Stimulated activated CD8-positive, alpha-beta memory T cell treated with anti-CD3 and anti-CD28 coated beads, Interleukin-15, amount 100 ng/mL, for 4 hours (primary cell): ENCODE results near the gene UGDH.
"Not testable (repeated sequence)": the region's sequence is repeated elsewhere in the genome, so short reads cannot be mapped to it uniquely, and the experiment has no call there.

ENCODE experiments used
- DNase-seq, 2 donors: peaks; one replicate each; pipeline ENCODE4 v3.0.0-alpha.2; 2020; ENCODE audit warnings: low read depth in 2 of 2

UGDH gene

DNA sequence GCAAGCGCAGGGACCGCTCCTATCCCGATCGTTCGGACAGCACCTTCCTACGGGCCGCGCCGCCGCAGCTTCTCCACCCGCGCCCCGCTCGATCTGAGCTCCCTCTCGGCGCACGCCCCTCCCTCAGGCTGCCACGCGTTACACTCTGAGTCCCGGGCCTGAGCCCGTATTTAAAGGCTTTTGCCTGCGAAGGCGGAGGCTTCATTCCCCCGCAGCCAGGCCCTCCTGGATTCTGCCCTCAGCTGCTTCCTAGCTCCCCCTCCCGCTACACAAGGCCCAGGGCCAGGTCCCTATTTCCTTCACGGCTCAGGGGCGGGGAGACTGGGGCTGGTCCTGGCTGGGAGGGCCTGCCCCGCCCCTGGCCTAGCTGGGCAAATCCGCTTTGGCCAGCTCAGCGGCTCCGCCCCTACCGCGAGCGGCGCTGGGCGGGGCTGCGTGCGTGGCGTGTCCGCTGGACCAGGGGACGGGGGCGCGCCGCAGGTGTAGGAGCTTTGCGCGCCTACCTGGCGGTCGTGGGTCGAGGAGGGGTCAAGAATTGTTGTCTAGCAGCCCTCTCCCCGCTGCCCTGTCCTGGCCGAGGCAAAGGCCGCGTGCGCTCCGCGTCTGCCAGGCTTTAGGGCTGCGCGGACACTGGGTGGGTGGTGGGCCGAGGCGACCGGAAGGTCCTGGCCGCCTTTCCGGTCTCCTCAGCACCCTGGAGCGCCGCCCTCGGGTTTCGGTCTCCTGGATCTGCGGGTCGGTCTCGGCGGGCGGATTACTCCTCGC is at the start of gene UGDH:
Gene UGDH, minus strand, starts transcription at position 144 of the 765 bp plus-strand sequence. CDS start 5,927 bp downstream, outside the sequence.
- peak; percentile 79 to 86 for DNase-seq

- DNase-seq = no peak
Measured at GRCh38 chr4:39574946-39575345, 47.7 kb upstream of the UGDH start.

GRCh38 chr4:39571504-39571903 is 44.3 kb upstream of the UGDH start:
- DNase-seq = no peak

DNA sequence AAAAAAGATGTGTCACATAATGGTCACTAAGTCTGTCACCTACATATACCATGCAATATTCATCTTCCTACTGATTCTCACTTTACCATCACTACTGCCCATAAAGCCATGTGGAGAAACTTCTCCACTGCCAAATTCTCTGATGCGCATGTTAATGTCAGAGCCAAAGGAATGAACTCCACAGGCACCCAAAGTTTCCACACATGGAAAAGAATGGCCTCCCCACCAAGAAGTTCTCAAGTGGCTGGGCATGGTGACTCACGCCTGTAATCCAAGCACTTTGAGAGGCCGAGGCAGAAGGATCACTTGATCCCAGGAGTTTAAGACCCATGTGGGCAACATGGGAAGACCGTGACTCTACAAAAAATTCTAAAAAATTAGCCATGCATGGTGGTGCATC is 43.8 kb upstream of the UGDH start:
- DNase-seq = no peak

GRCh38 chr4:39569209-39569608 is 42.0 kb upstream of the UGDH start:
- DNase-seq = no peak

GRCh38 chr4:39568805-39569204 is 41.6 kb upstream of the UGDH start:
- no peak for DNase-seq

DNA sequence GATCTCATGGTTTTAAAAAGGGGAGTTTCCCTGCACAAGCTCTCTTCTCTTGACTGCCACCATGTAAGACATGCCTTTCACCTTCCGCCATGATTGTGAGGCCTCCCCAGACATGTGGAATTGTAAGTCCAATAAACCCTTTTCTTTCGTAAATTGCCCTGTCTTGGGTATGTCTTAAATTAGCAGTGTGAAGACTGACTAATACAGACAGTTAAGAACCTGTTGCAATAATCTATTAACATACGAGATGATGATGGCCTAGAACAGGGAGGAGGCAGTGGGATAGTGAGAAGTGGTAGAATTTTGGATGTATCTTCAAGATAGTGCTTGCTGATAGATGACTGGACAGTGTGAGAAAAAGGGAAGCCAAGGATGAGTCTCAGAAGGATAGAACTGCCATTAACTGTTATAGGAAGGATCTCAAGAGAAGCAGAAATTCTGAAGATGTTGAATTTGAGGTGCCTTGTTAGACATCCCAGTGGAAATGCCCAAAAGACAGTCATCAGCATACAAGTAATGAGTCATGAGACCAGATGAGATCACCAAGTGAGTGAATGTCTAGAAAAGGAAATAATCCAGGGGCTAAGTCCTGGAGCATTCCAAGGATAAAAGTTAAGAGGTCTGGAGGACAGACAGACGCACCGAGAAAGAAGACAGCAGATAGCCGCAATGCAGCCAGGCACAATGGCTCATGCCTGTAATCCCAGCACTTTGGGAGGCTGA is 38.8 kb upstream of the UGDH start:
- DNase-seq = no peak

- DNase-seq = no peak
Measured at GRCh38 chr4:39563346-39563847, 36.2 kb upstream of the UGDH start.

GRCh38 chr4:39562792-39563191 is 35.6 kb upstream of the UGDH start:
- no peak for DNase-seq

GRCh38 chr4:39559626-39560025 is 32.4 kb upstream of the UGDH start:
- DNase-seq = no peak

GRCh38 chr4:39555472-39555871 is 28.2 kb upstream of the UGDH start:
- no peak for DNase-seq

DNA sequence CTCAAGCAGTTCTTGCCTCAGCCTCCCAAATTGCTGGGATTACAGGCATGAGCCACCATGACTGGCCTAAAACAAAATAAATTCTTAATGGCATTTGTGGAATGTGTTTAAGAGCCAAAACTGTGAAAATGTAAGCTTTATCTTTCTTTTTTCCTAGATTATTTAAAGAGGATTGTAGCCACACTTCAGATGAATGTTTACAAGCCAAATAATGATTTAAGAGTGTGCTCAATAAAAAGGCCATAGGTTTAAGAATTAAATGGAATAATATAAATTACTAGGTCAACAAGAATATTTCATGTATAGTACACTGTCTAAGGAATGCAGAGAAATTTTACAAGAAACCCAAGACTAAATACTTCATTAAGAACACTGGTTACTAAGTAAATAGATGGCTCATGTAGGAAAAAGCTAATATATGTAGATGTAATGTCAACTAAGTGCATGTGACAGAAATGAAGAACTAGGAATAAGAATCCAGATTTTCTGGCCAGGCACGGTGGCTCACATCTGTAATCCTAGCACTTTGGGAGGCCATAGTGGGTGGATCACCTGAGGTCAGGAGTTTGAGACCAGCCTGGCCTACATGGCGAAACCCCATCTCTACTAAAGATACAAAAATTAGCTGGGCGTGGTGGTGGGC is 21.3 kb upstream of the UGDH start:
- no peak for DNase-seq

DNA sequence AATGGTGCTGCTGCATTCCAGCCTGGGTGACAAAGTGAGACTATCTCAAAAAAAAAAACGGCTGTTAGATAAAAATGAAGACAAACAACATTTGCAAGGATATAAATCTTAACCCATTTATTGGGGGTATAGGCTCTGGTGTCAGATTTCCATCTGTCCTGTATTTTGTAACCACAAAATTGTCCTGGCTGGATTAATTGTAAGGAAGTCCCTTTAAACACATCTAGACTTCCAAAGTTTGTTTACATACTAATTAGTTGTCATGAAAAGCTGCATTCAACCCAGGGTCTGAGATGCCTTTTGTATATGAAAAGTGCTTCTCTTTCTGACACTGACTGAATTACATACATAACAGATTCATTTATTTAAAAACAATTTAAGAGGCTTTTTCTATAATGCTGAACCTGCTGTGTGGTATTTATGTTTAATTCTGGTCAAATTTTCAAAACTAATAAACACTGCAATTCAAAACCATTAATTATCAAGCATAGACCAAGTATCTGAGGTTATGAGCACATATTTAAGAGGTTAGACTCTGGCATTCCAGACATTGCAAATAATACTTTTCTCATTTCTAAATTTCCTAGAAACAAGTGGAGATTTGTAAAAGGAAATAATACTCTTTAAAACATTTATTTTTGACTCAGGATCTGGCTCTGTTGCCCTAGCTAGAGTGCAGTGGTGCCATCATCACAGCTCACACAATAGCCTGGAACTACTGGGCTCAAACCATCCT is 17.5 kb upstream of the UGDH start:
- no peak for DNase-seq

- DNase-seq = not testable (repeated sequence)
Measured at GRCh38 chr4:39544080-39544479, 16.8 kb upstream of the UGDH start.

GRCh38 chr4:39543034-39543433 is 15.8 kb upstream of the UGDH start:
- DNase-seq = no peak

DNA sequence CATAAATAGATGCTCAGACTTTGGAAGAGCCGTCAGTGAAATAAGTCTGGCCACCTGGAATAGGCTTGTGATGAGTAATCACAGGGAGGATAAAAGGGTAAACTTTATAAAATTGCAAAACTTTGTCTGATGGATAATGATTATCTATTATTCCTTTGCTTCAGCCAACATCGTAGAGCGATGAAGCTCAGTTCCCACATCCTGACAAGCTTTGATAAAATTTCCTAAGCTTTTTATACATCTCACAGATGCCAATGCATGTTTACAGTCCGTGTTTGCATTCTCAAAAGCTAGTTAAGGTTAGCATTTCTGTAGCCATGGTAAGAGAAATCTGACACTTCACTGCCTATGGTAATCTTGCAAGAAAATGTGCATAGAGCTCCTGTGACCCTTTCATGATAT is 15.4 kb upstream of the UGDH start:
- DNase-seq = no peak

DNA sequence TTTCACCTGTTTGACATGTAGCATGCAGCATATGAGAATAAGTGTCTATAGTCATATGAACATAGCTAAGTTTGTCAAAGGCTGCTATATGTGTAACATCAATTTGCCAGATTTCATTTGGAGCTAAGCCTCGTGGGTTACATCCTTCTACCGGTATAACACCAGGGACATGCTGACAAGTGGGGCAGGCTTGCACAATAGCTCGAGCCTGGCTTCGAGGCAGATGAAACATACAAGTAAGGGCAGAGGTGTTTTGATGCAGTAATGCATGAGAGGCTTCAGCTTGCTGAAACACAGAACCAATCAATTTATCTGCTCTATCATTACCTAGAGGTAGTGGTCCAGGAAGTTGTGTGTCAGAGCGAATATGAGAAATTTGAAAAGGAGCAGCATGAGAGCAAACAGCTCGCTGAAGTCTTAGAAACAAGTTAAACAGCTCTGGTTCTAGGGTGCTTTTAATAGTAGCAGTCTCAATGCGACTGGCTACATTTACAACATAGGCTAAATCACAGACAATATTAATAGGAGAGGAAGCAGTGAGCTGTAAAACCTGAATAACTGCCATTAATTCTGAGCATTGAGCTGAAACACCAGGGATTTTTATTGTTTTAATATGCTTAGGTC is 14.9 kb upstream of the UGDH start:
- DNase-seq = no peak

- no peak for DNase-seq
Measured at GRCh38 chr4:39539089-39539611, 11.9 kb upstream of the UGDH start.

GRCh38 chr4:39533541-39533940 is 6.3 kb upstream of the UGDH start:
- no peak for DNase-seq

GRCh38 chr4:39532237-39532636 is 5.0 kb upstream of the UGDH start:
- not testable (repeated sequence) for DNase-seq

DNA sequence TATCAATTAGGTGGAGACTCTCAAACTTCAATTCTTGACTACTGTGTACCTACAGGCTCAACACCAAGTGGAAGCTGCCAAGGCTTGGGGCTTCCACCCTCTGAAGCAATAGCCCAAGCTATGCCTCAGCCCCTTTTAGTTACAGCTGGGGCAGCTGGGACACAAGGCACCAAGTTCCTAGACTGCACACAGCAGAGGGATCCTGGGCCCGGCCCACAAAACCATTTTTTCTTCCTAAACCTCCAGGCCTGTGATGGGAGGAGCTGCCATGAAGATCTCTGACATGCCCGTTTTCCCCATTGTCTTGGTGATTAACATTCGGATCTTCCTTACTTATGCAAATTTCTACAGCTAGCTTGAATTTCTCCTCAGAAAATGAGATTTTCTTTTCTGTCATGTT is 3.4 kb upstream of the UGDH start:
- no peak for DNase-seq
